Measurements from ENCODE around the gene MTREX.

- TF ChIP-seq CTCF (IDR thresholded peaks at IDR 0.05; ENCODE audit: low read depth, low read length, poor library complexity, severe bottlenecking) (no peak), EZH2phosphoT487 (IDR thresholded peaks at IDR 0.05; ENCODE audit: borderline replicate concordance, low read length) (no peak)
Measured at GRCh38 chr5:55429221-55429612, 121.4 kb downstream of the MTREX start.
